ENCODE results near the gene COL4A3. TPM values are rescaled to one million over a fixed set of nuclear protein-coding genes. Genes with fewer than 3 reads are reported as not detected.

The COL4A3 gene
- total RNA-seq, 4 donors from 2014 or later, result 59.7 to 86.5 (median 66.9) TPM

DNA sequence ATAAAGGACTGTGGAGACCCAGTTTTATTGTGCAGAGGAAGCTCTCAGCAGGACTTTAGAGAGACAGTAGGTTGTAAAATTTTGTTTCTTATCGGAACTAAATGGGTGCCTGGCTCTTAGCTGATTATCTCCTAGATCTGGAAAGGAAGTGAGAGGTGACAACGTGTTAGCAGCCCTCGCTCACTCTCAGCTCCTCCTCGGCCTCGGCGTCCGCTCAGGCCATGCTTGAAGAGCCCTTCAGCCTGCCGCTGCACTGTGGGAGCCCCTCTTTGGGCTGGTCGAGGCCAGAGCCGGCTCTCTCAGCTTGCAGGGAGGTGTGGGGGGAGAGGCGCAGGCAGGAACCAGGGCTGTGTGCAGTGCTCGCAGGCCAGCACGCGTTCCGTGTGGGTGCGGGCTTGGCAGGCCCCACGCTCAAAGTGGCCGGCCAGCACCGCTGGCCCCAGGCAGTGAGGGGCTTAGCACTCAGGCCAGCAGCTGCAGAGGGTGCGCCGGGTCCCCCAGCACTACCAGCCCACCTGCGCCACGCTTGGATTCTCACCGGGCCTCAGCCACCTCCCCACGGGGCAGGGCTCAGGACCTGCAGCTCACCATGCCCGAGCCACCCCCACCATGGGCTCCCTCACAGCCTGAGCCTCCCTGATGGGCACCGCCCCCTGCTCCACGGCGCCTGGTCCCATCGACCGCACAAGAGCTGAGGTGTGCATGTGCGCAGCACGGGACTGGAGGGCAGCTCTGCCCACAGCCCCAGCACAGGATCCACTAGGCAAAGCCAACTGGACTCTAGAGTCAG is 156.1 kb downstream of the COL4A3 start:
- Histone ChIP-seq H3K27me3 (no peaks in the 10 kb centered on the region), H3K4me1 (peaks cover 0 to 6% of the 10 kb centered on the region in 2 donors), H3K36me3 (no peaks in the 10 kb centered on the region), H3K27ac (no peak overlapping the region), H3K4me3 (replicated peaks in 1 of 3) (no peak overlapping the region), H3K9me3 (no peaks in the 10 kb centered on the region)
- intact Hi-C loops (cut with DNase I), result no loop called here
- no peak for DNase-seq
- TF ChIP-seq, protein P1, sequence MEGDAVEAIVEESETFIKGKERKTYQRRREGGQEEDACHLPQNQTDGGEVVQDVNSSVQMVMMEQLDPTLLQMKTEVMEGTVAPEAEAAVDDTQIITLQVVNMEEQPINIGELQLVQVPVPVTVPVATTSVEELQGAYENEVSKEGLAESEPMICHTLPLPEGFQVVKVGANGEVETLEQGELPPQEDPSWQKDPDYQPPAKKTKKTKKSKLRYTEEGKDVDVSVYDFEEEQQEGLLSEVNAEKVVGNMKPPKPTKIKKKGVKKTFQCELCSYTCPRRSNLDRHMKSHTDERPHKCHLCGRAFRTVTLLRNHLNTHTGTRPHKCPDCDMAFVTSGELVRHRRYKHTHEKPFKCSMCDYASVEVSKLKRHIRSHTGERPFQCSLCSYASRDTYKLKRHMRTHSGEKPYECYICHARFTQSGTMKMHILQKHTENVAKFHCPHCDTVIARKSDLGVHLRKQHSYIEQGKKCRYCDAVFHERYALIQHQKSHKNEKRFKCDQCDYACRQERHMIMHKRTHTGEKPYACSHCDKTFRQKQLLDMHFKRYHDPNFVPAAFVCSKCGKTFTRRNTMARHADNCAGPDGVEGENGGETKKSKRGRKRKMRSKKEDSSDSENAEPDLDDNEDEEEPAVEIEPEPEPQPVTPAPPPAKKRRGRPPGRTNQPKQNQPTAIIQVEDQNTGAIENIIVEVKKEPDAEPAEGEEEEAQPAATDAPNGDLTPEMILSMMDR (IDR thresholded peaks at IDR 0.05), result no peak
- no peak for TF ChIP-seq POLR2A (IDR thresholded peaks at IDR 0.05)
- 88% methylated on average over 24 to 30 of the region's 33 CpGs for WGBS, 2 donors

DNA sequence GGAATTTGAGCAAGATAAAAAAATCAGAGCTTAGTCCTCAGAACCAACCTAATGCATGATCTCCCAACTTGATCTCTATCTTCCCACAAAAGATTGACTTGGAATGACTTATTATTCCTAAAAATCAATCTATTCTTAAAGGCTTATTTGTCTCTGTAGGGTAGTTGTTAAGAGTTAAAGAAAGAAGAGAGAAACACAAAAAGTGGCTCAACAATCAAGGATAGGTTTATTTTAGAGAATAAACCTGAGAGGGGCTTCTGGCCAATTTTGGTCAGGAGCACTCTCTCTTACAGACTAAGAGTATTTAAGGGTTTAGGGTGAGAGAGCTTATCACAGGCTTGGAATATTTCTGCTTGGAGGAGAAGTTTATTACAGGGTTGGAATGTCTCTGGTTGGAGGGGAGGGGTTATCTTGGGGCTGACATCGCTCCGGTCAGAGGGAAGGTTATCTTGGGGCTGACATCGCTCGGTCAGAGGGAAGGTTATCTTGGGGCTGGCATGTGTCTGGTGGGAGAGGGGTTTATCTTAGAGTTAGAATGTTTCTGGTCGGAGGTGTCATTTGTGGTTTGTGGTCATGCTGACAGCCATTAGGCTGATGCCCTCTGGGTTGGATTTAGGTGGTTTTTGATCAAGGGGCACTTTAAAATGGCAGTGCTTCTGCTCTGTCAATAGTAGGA is 158.2 kb downstream of the COL4A3 start:
- no peak for DNase-seq
- H3K27ac ChIP-seq, result no peak overlapping the region
- H3K4me1 ChIP-seq, result peaks cover 8 to 18% of the 10 kb centered on the region in 2 donors
- intact Hi-C loops (cut with DNase I), result no loop called here
- no peaks in the 10 kb centered on the region for H3K27me3 ChIP-seq
- H3K9me3 ChIP-seq, result no peaks in the 10 kb centered on the region
- no peaks in the 10 kb centered on the region for H3K36me3 ChIP-seq
- 92 to 98% methylated on average over 5 of the region's 5 CpGs for WGBS, 2 donors
- H3K4me3 ChIP-seq (replicated peaks in 1 of 3), result no peak overlapping the region
- no peak for TF ChIP-seq POLR2A (IDR thresholded peaks at IDR 0.05)
- TF ChIP-seq, protein P1 (IDR thresholded peaks at IDR 0.05), result no peak

DNA sequence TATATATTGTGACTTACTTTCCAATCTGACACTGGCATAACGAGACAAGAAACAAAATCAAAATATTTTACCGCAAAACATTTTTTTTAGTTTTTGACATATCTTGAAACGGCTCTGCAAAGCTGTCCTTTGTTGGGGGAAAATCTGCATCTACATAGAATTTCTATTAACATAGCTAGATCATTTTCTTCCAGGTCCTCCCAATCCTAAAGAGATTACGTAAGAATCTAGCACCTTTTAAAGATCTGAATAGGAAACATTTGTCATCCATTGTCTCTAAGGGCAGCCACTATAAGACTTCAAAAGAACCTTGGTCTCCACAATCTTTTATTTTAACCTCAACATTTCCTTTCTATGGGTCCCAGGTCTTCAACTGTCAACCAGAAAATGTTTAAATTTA is 159.4 kb downstream of the COL4A3 start:
- WGBS, 2 donors, result 97 to 98% methylated on average over 4 of the region's 4 CpGs
- Histone ChIP-seq H3K9me3 (no peaks in the 10 kb centered on the region), H3K4me1 (peaks cover 8 to 18% of the 10 kb centered on the region in 2 donors), H3K27ac (no peak overlapping the region), H3K4me3 (replicated peaks in 1 of 3) (no peak overlapping the region), H3K27me3 (no peaks in the 10 kb centered on the region), H3K36me3 (no peaks in the 10 kb centered on the region)
- TF ChIP-seq, protein P1 (IDR thresholded peaks at IDR 0.05), result no peak
- TF ChIP-seq POLR2A (IDR thresholded peaks at IDR 0.05), result no peak
- intact Hi-C loops (cut with DNase I), result no loop called here
- DNase-seq, result no peak

DNA sequence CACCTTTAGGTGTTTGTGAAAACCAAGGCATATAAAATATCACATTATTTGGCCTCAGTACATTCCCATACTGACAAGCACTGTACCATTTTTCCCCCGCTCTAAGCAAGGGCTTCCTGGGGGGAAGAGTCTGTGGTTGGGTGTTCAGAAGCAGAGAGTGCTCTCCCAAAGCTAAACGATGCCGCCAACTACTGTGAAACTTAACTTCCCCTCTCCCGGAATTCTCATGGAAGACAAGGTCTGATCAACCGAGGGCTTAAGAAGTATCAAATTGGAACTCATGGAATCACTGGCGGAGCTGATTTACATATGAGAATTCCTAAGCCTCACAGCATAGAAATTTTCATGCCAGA is 160.2 kb downstream of the COL4A3 start:
- intact Hi-C loops (cut with DNase I), result no loop called here
- no peaks in the 10 kb centered on the region for H3K9me3 ChIP-seq
- DNase-seq, result no peak
- H3K27ac ChIP-seq, result peak overlapping the region in 2 of 3 donors; percentile 83 to 92
- H3K27me3 ChIP-seq, result no peaks in the 10 kb centered on the region
- H3K4me3 ChIP-seq (replicated peaks in 1 of 3), result peak overlapping the region; percentile 49 to 98 (median 97)
- H3K36me3 ChIP-seq, result no peaks in the 10 kb centered on the region
- WGBS, 2 donors, result 10 to 14% methylated on average over 6 of the region's 6 CpGs
- H3K4me1 ChIP-seq, result peaks cover 8 to 18% of the 10 kb centered on the region in 2 donors
- TF ChIP-seq, protein P1 (IDR thresholded peaks at IDR 0.05), result no peak
- TF ChIP-seq POLR2A (IDR thresholded peaks at IDR 0.05), result no peak

Data from thyroid gland (tissue), 4 donors.